Breast epithelium (tissue), 4 donors: ENCODE data around the gene FAM234A. TPM values are rescaled to one million over a fixed set of nuclear protein-coding genes. Genes with fewer than 3 reads are reported as not detected.

Experiments used
- DNase-seq, 2 donors: peaks; one replicate each; pipeline ENCODE4 v3.0.0-alpha.2; 2019; ENCODE audit warnings: low spot score in 2 of 2
- H3K27ac ChIP-seq, 2 donors: fragments of 200-600 bp; sonication (generic) in 1 of 2; one replicate each; pipeline ENCODE4 v1.5.1; 2016 to 2019; ENCODE audit warnings: mild to moderate bottlenecking in 1 of 2
- H3K27me3 ChIP-seq, 2 donors: fragments of 200-600 bp; sonication (generic) in 1 of 2; one replicate each; pipeline versions ENCODE4 v1.5.1 to v1.6.0; 2017 to 2019; ENCODE audit warnings: control low read depth in 1 of 2, mild to moderate bottlenecking in 1 of 2
- H3K36me3 ChIP-seq: fragments of 200-600 bp; one replicate; pipeline ENCODE4 v1.5.1; 2019
- H3K4me1 ChIP-seq, 2 donors: fragments of 200-600 bp; sonication (generic); one replicate each; pipeline ENCODE4 v1.5.1; 2016 to 2019; ENCODE audit warnings: control low read depth in 1 of 2
- H3K4me3 ChIP-seq, 3 donors: fragments of 200-600 bp; sonication (generic); 1 replicate in 2 of 3; 2 replicates in 1 of 3; pipeline ENCODE4 v1.5.1; 2016 to 2019; ENCODE audit warnings: mild to moderate bottlenecking in 3 of 3, moderate library complexity in 2 of 3
- H3K9me3 ChIP-seq, 2 donors: fragments of 200-600 bp; sonication (generic) in 1 of 2; one replicate each; pipeline ENCODE4 v1.5.1; 2016 to 2019; ENCODE audit warnings: control low read depth in 1 of 2
- CTCF ChIP-seq, 3 donors: fragments of 450-650 bp; IDR thresholded peaks; one replicate each; pipeline ENCODE4 v1.5.1; 2016 to 2017; ENCODE audit warnings: antibody characterized with exemption in 3 of 3, mild to moderate bottlenecking in 3 of 3, moderate library complexity in 3 of 3
- POLR2A ChIP-seq: fragments of 450-650 bp; IDR thresholded peaks from one replicate; pipeline ENCODE4 v1.6.1; 2016; ENCODE audit warnings: antibody characterized with exemption, mild to moderate bottlenecking, moderate library complexity
- POLR2AphosphoS5 ChIP-seq, 3 donors: sonication (generic); formaldehyde crosslinking; IDR thresholded peaks; one replicate each; pipeline ENCODE4 v1.6.1; 2017; ENCODE audit warnings: antibody characterized with exemption in 3 of 3
- intact Hi-C: fragments of 100-400 bp; cut with DNase I; formaldehyde crosslinking; loops from one replicate; pipeline ENCODE4 v1.15.1; 2023; ENCODE audit warnings: low total_unique reads
- total RNA-seq, 3 donors: library from RNA; depleted of rRNA; stranded (reverse); fragments of >200 nt; gene quantifications; one replicate each; pipeline ENCODE4 v1.1.0, GENCODE V29; 2016

FAM234A gene
- total RNA-seq, 3 donors from 2014 or later: 40.6 to 69.3 (median 44.1) TPM

GRCh38 chr16:283033-283805 lies 48.6 kb downstream of the FAM234A start, which contains the start of gene PDIA2:
Gene PDIA2, plus strand, starts transcription at chr16:283164. Its CDS starts 6 bp downstream, at chr16:283170.
- H3K4me3 ChIP-seq: no peak within 1 kb of the TSS
- intact Hi-C loops: no loop called here
- no peaks in the 10 kb centered on the region for H3K9me3 ChIP-seq
- no peak within 1 kb of the TSS for H3K27ac ChIP-seq
- no peaks in the 10 kb centered on the region for H3K36me3 ChIP-seq
- no peak for DNase-seq
- H3K27me3 ChIP-seq: peaks cover 7 to 36% of the 10 kb centered on the region in 2 donors
- no peak for TF ChIP-seq POLR2A
- TF ChIP-seq POLR2AphosphoS5 (IDR thresholded peaks at IDR 0.05): no peak
- TF ChIP-seq CTCF (IDR thresholded peaks at IDR 0.05): no peak
- H3K4me1 ChIP-seq: peaks cover 6 to 7% of the 10 kb centered on the region in 2 donors

GRCh38 chr16:284204-285120 lies 49.8 kb downstream of the FAM234A start:
- DNase-seq: no peak
- Histone ChIP-seq H3K4me1 (peaks cover 6 to 7% of the 10 kb centered on the region in 2 donors), H3K27me3 (peaks cover 7 to 35% of the 10 kb centered on the region in 2 donors), H3K27ac (no peak overlapping the region), H3K36me3 (no peaks in the 10 kb centered on the region), H3K4me3 (no peak overlapping the region), H3K9me3 (no peaks in the 10 kb centered on the region)
- TF ChIP-seq CTCF (IDR thresholded peaks at IDR 0.05) (no peak), POLR2AphosphoS5 (IDR thresholded peaks at IDR 0.05) (no peak), POLR2A (no peak)
- intact Hi-C loops: no loop called here

DNA sequence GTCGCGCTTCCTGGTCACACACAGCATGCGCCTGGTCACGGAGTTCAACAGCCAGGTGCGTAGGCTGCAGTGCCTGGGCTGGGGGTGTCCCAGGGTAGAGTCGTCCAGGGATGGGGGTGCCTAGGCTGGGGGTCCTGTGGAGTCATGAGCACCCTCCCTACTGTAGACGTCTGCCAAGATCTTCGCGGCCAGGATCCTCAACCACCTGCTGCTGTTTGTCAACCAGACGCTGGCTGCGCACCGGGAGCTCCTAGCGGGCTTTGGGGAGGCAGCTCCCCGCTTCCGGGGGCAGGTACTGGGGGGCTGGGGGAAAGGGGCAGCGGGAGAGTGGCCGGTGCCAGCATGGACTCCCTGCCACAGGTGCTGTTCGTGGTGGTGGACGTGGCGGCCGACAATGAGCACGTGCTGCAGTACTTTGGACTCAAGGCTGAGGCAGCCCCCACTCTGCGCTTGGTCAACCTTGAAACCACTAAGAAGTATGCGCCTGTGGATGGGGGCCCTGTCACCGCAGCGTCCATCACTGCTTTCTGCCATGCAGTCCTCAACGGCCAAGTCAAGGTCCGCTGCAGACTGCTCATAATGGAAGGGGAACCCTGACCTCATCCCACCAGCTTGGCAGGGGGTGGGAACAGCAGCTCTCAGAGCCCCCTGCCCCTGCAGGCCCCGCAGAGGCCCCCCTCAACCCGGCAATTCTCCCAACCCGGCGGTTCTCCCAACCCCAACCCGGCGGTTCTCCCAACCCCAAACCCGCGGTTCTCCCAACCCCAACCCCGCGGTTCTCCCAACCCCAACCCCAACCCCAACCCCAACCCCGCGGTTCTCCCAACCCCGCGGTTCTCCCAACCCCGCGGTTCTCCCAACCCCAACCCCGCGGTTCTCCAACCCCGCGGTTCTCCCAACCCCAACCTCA lies 50.8 kb downstream of the FAM234A start:
- Histone ChIP-seq H3K27me3 (peaks cover 7 to 29% of the 10 kb centered on the region in 2 donors), H3K36me3 (no peaks in the 10 kb centered on the region), H3K27ac (no peak overlapping the region), H3K4me1 (peaks cover 6 to 7% of the 10 kb centered on the region in 2 donors), H3K9me3 (no peaks in the 10 kb centered on the region), H3K4me3 (no peak overlapping the region)
- intact Hi-C loops: no loop called here
- TF ChIP-seq POLR2AphosphoS5 (IDR thresholded peaks at IDR 0.05) (no peak), CTCF (IDR thresholded peaks at IDR 0.05) (no peak), POLR2A (no peak)
- DNase-seq: no peak

GRCh38 chr16:286491-287297 lies 52.1 kb downstream of the FAM234A start:
- Histone ChIP-seq H3K9me3 (no peaks in the 10 kb centered on the region), H3K4me3 (no peak overlapping the region), H3K36me3 (peaks cover 7% of the 10 kb centered on the region), H3K27me3 (peaks cover 0 to 18% of the 10 kb centered on the region in 2 donors), H3K4me1 (no peaks in the 10 kb centered on the region), H3K27ac (no peak overlapping the region)
- DNase-seq: no peak
- intact Hi-C loops: no loop called here
- TF ChIP-seq POLR2A: no peak
- TF ChIP-seq CTCF (IDR thresholded peaks at IDR 0.05): no peak
- no peak for TF ChIP-seq POLR2AphosphoS5 (IDR thresholded peaks at IDR 0.05)
